Measurements from ENCODE around the gene CDHR3. TPM values are rescaled to one million over a fixed set of nuclear protein-coding genes. Genes with fewer than 3 reads are reported as not detected.

CDHR3 gene
- total and polyA plus RNA-seq, 4 experiments from 2014 or later, result 1.3 to 12.1 (median 6.7) TPM

DNA sequence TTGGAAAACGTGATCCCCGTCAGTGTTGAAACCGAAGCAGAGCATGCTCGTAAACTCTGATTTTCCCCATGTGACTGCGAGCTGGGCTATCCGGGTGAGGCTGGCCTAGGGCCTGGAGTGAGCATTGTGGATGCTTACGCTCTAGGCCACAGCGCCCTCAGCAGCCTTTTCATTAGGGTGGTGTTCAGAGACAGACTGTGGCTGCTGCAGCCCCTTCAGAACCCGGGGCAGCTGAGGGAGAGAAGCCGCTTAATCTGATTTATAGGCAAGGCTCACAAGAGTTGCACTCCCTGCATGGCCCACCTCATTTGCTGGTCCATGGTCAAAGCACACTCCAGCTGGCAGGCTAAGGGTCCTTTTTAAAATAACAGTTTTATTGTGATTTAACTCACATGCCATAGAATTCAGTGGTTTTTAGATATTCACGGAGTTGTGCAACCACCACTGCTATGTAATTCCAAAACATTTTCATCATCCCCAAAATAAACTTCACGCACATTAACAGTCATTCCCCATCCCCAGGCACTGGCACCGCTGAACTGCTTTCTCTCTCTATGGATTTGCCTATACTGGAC, 76.5 kb downstream of the CDHR3 start:
- ChIA-PET CTCF (ENCODE audit: partially characterized antibody) (interaction anchor here (0.7 to 13.1 kb wide), 7 partner anchors 10 to 383 kb away, joined by 4 to 212 read pairs (median 29); no protein-coding TSS in a partner anchor), POLR2A (ENCODE audit: partially characterized antibody) (interaction anchor here (0.6 to 1.8 kb wide), 2 partner anchors 16 to 18 kb away, joined by 3 to 12 read pairs; no protein-coding TSS in a partner anchor)
- H3K27ac ChIP-seq (ENCODE audit: low read depth, low read length), result no peak overlapping the region
- H3K27me3 ChIP-seq (ENCODE audit: insufficient read depth, low read length), result no peaks in the 10 kb centered on the region
- DNase-seq, result no peak
- no peaks in the 10 kb centered on the region for H3K36me3 Mint-ChIP-seq
- peaks cover 26% of the 10 kb centered on the region for H3K4me1 ChIP-seq (ENCODE audit: insufficient read depth, low read length)
- H3K27me3 Mint-ChIP-seq, result peaks cover 1 to 5% of the 10 kb centered on the region in 2 donors
- peak overlapping the region in 1 of 7 donors; percentile 5 for H3K27ac Mint-ChIP-seq
- peaks cover 0 to 4% (median 0%) of the 10 kb centered on the region in 8 donors for H3K9me3 Mint-ChIP-seq
- H3K9me3 ChIP-seq (ENCODE audit: control insufficient read depth in 1 of 2, low read length in 2 of 2), result no peaks in the 10 kb centered on the region
- H3K4me3 Mint-ChIP-seq, result no peak overlapping the region
- no peak overlapping the region for H3K4me3 ChIP-seq (ENCODE audit: low read length in 2 of 2)
- intact Hi-C loops (cut with micrococcal nuclease), result no loop called here
- H3K36me3 ChIP-seq (ENCODE audit: insufficient read depth, low read length), result no peaks in the 10 kb centered on the region
- peaks cover 17 to 32% (median 25%) of the 10 kb centered on the region in 4 donors for H3K4me1 Mint-ChIP-seq

DNA sequence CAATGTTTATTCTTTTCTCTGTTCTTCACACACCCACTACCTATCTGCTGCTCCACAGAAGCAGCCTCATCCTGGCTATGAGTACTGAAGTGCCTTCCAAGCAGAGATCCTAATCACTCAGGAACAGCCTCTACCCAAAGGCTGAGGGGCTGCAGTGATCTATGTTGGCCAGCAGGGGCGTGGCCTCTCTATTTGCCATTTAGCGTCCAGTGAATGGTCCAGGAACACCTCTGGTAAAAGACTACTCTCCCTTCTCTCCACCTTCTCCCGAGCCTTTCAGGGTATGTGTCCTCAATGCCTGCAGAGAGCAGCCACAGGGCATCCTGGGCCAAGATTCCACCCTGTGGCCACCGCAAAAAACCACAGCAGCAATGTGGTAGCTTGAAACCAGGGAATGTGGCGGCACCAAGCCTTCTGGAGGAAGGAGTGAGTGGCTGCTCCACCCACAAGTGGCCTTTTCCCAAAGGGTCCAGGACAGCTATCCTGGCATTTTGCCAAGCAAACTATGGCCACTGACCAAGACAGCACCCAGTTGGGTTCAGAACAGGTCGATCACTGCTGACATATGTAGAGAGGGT, 78.2 kb downstream of the CDHR3 start:
- POLR2A ChIA-PET (ENCODE audit: partially characterized antibody), result interaction anchor here (1.8 kb wide), 1 partner anchor 19 kb away, joined by 12 read pairs; no protein-coding TSS in a partner anchor

DNA sequence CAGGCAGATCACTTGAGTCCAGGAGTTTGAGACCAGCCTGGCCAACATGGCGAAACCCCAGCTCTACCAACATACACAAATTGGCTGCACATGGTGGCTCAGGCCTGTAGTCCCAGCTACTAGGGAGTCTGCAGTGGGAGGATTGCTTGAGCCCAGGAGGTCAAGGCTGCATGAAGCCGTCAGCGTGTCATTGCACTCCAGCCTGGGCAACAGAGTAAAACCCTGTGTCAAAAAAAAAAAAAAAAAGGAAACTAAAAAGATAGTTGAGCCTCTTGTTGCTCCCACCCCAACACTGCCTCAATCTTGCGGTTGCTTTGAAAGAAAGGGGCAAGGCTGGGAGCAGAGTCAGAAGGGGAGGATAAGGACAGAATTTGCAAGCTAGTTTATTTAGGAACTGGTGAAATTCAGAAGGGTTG, 79.1 kb downstream of the CDHR3 start:
- Histone ChIP-seq H3K9me3 (ENCODE audit: control insufficient read depth in 1 of 2, low read length in 2 of 2) (no peaks in the 10 kb centered on the region), H3K27ac (ENCODE audit: low read depth, low read length) (no peak overlapping the region), H3K36me3 (ENCODE audit: insufficient read depth, low read length) (no peaks in the 10 kb centered on the region), H3K27me3 (ENCODE audit: insufficient read depth, low read length) (no peaks in the 10 kb centered on the region), H3K4me3 (ENCODE audit: low read length in 2 of 2) (no peak overlapping the region), H3K4me1 (ENCODE audit: insufficient read depth, low read length) (peaks cover 26% of the 10 kb centered on the region)
- ChIA-PET CTCF (ENCODE audit: partially characterized antibody) (interaction anchor here (0.7 to 13.1 kb wide), 36 partner anchors 8 to 409 kb away, joined by 3 to 212 read pairs (median 4); partner anchors contain the start of gene CDHR3), POLR2A (ENCODE audit: partially characterized antibody) (interaction anchor here (0.6 to 1.8 kb wide), 5 partner anchors 19 to 386 kb away, joined by 3 to 12 read pairs (median 4); no protein-coding TSS in a partner anchor)
- Mint-ChIP-seq H3K36me3 (no peaks in the 10 kb centered on the region), H3K4me1 (peaks cover 15 to 32% (median 25%) of the 10 kb centered on the region in 4 donors), H3K27ac (no peak overlapping the region), H3K27me3 (peaks cover 2 to 6% of the 10 kb centered on the region in 2 donors), H3K4me3 (peak overlapping the region in 1 of 8 donors; percentile 24), H3K9me3 (peaks cover 0 to 4% (median 0%) of the 10 kb centered on the region in 8 donors)
- intact Hi-C loops (cut with micrococcal nuclease), result loop anchor here (1.0 to 2.0 kb wide), 7 partner anchors 20 to 390 kb away; partner anchors contain the start of gene ATXN7L1
- no peak for DNase-seq

More for the DNA sequence above, 78.2 kb downstream of the CDHR3 start:
- no peak overlapping the region for H3K27ac ChIP-seq (ENCODE audit: low read depth, low read length)
- no peak overlapping the region for H3K4me3 ChIP-seq (ENCODE audit: low read length in 2 of 2)
- no peaks in the 10 kb centered on the region for H3K36me3 ChIP-seq (ENCODE audit: insufficient read depth, low read length)
- no peaks in the 10 kb centered on the region for H3K27me3 ChIP-seq (ENCODE audit: insufficient read depth, low read length)
- Mint-ChIP-seq H3K4me1 (peaks cover 15 to 32% (median 25%) of the 10 kb centered on the region in 4 donors), H3K4me3 (peak overlapping the region in 2 of 8 donors; percentile 6 to 59), H3K36me3 (no peaks in the 10 kb centered on the region), H3K27me3 (peaks cover 2 to 6% of the 10 kb centered on the region in 2 donors), H3K27ac (peak overlapping the region in 4 of 7 donors; percentile 0 to 74 (median 30)), H3K9me3 (peaks cover 0 to 4% (median 0%) of the 10 kb centered on the region in 8 donors)
- intact Hi-C loops (cut with micrococcal nuclease), result no loop called here
- H3K4me1 ChIP-seq (ENCODE audit: insufficient read depth, low read length), result peaks cover 26% of the 10 kb centered on the region
- H3K9me3 ChIP-seq (ENCODE audit: control insufficient read depth in 1 of 2, low read length in 2 of 2), result no peaks in the 10 kb centered on the region
- CTCF ChIA-PET (ENCODE audit: partially characterized antibody), result interaction anchor here (0.9 to 13.1 kb wide), 22 partner anchors 9 to 389 kb away, joined by 3 to 212 read pairs (median 5); no protein-coding TSS in a partner anchor
- peak in 2 of 5 donors; percentile 19 to 30 for DNase-seq

DNA sequence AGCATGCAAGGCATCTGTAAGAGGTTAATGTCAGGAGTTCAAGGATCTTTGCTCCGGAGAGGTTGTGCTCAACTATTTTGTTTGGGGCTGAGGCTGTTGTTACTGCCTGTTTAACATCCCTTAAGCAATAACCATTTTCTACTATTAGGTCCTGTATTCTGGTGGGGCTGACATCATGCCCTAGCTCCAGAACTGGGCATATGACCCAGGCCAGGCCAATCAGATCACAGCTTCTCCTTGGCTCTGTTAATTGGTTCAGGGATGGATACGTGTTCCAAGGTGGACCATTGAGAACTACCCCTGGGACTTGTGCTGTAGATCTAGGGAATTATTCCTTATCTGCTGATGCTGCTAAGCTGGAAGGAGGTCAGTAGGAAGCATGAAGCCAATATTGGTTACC, 82.1 kb downstream of the CDHR3 start:
- peaks cover 13 to 28% (median 20%) of the 10 kb centered on the region in 4 donors for H3K4me1 Mint-ChIP-seq
- H3K9me3 Mint-ChIP-seq, result peaks cover 0 to 3% (median 0%) of the 10 kb centered on the region in 8 donors
- H3K4me3 Mint-ChIP-seq, result no peak overlapping the region
- peaks cover 2 to 6% of the 10 kb centered on the region in 2 donors for H3K27me3 Mint-ChIP-seq
- Histone ChIP-seq H3K4me3 (ENCODE audit: low read length in 2 of 2) (no peak overlapping the region), H3K36me3 (ENCODE audit: insufficient read depth, low read length) (no peaks in the 10 kb centered on the region), H3K4me1 (ENCODE audit: insufficient read depth, low read length) (peaks cover 25% of the 10 kb centered on the region), H3K27ac (ENCODE audit: low read depth, low read length) (no peak overlapping the region), H3K27me3 (ENCODE audit: insufficient read depth, low read length) (no peaks in the 10 kb centered on the region), H3K9me3 (ENCODE audit: control insufficient read depth in 1 of 2, low read length in 2 of 2) (no peaks in the 10 kb centered on the region)
- DNase-seq, result no peak
- no peaks in the 10 kb centered on the region for H3K36me3 Mint-ChIP-seq
- intact Hi-C loops (cut with micrococcal nuclease), result no loop called here
- no peak overlapping the region for H3K27ac Mint-ChIP-seq
- CTCF ChIA-PET (ENCODE audit: partially characterized antibody), result interaction anchor here (1.4 to 13.1 kb wide), 6 partner anchors 11 to 389 kb away, joined by 3 to 212 read pairs (median 36); no protein-coding TSS in a partner anchor
- POLR2A ChIA-PET (ENCODE audit: partially characterized antibody), result interaction anchor here (1.7 kb wide), 1 partner anchor 284 kb away, joined by 6 read pairs; no protein-coding TSS in a partner anchor

DNA sequence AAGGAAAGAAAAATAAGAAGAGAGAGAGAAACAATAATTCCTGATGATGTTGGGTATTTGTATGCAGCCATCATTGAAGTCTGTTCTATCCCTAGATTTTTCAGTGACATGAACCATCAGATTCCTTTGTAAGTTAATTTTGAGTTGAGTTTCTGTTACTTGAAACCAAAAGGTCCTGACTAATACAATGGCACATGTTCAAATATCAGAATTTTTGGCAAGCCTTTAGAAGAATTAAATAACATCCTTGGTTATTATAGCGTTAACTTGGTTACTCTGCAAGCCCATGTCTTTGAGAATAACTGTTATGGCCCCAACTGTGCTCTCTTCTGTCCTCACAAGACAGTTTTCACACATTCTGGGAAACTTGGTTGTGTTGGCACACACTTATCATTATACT, 82.5 kb downstream of the CDHR3 start:
- Mint-ChIP-seq H3K9me3 (peaks cover 0 to under 1% (median 0%) of the 10 kb centered on the region in 8 donors), H3K27me3 (peaks cover 2 to 6% of the 10 kb centered on the region in 2 donors), H3K4me1 (peaks cover 12 to 24% (median 17%) of the 10 kb centered on the region in 4 donors), H3K27ac (no peak overlapping the region), H3K36me3 (no peaks in the 10 kb centered on the region), H3K4me3 (no peak overlapping the region)
- intact Hi-C loops (cut with micrococcal nuclease), result no loop called here
- CTCF ChIA-PET (ENCODE audit: partially characterized antibody), result interaction anchor here (1.7 to 13.1 kb wide), 4 partner anchors 10 to 389 kb away, joined by 4 to 212 read pairs (median 36); no protein-coding TSS in a partner anchor
- POLR2A ChIA-PET (ENCODE audit: partially characterized antibody), result no interaction called here
- Histone ChIP-seq H3K4me1 (ENCODE audit: insufficient read depth, low read length) (peaks cover 20% of the 10 kb centered on the region), H3K27me3 (ENCODE audit: insufficient read depth, low read length) (no peaks in the 10 kb centered on the region), H3K27ac (ENCODE audit: low read depth, low read length) (no peak overlapping the region), H3K9me3 (ENCODE audit: control insufficient read depth in 1 of 2, low read length in 2 of 2) (no peaks in the 10 kb centered on the region), H3K4me3 (ENCODE audit: low read length in 2 of 2) (no peak overlapping the region), H3K36me3 (ENCODE audit: insufficient read depth, low read length) (no peaks in the 10 kb centered on the region)
- DNase-seq, result no peak

DNA sequence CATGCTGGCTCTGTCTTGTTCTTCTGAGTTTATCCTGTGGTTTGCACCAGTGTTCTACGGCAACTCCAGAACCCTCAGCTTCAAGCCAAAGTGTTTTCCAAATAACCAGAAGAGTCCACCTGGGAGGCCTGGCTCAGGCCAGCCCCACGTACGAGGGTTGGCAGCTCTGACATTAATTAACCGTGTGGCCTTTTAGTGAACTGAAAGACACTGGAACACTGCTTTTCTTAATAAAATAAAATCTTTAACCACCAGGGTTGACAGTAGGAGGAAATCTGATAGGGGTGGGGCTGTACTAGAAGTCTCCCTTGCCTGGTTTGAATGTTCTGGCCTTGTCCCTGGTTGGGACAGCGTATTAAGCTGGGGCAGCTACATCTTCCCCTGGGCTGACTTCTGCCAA, 84.1 kb downstream of the CDHR3 start:
- Histone ChIP-seq H3K36me3 (ENCODE audit: insufficient read depth, low read length) (no peaks in the 10 kb centered on the region), H3K27ac (ENCODE audit: low read depth, low read length) (no peak overlapping the region), H3K4me3 (ENCODE audit: low read length in 2 of 2) (no peak overlapping the region), H3K9me3 (ENCODE audit: control insufficient read depth in 1 of 2, low read length in 2 of 2) (no peaks in the 10 kb centered on the region), H3K27me3 (ENCODE audit: insufficient read depth, low read length) (no peaks in the 10 kb centered on the region), H3K4me1 (ENCODE audit: insufficient read depth, low read length) (peaks cover 7% of the 10 kb centered on the region)
- no peaks in the 10 kb centered on the region for H3K36me3 Mint-ChIP-seq
- H3K4me3 Mint-ChIP-seq, result no peak overlapping the region
- CTCF ChIA-PET (ENCODE audit: partially characterized antibody), result interaction anchor here (0.7 to 13.1 kb wide), 9 partner anchors 10 to 390 kb away, joined by 3 to 212 read pairs (median 6); no protein-coding TSS in a partner anchor
- POLR2A ChIA-PET (ENCODE audit: partially characterized antibody), result interaction anchor here (0.8 to 1.9 kb wide), 2 partner anchors 25 to 64 kb away, joined by 3 to 8 read pairs; partner anchors contain the start of gene SYPL1
- no peak overlapping the region for H3K27ac Mint-ChIP-seq
- intact Hi-C loops (cut with micrococcal nuclease), result no loop called here
- H3K4me1 Mint-ChIP-seq, result peaks cover 5 to 9% (median 6%) of the 10 kb centered on the region in 4 donors
- no peak for DNase-seq
- H3K27me3 Mint-ChIP-seq, result peaks cover 1 to 6% of the 10 kb centered on the region in 2 donors
- H3K9me3 Mint-ChIP-seq, result no peaks in the 10 kb centered on the region

All from CD4-positive, alpha-beta memory T cell (primary cell).